HuH-7.5 (cell line): ENCODE data around the gene RCE1.
"Not testable (repeated sequence)": the region's sequence is repeated elsewhere in the genome, so short reads cannot be mapped to it uniquely, and the experiment has no call there.

Source experiments
- DNase-seq: peaks from one replicate; pipeline ENCODE4 v3.0.0; 2011; ENCODE audit warnings: low spot score

The RCE1 gene

GRCh38 chr11:66842896-66843775, at the start of gene RCE1:
RCE1 (plus strand) TSS chr11:66843441; CDS start chr11:66843456, 15 bp downstream.
- DNase-seq, result peak; percentile 100

GRCh38 chr11:66799815-66800214, 43.4 kb upstream of the RCE1 start:
- DNase-seq, result not testable (repeated sequence)

GRCh38 chr11:66800720-66801428, 42.4 kb upstream of the RCE1 start:
- no peak for DNase-seq

GRCh38 chr11:66809592-66809991, 33.6 kb upstream of the RCE1 start:
- no peak for DNase-seq

GRCh38 chr11:66810576-66811185, 32.6 kb upstream of the RCE1 start:
- DNase-seq, result no peak

GRCh38 chr11:66814678-66815077, 28.6 kb upstream of the RCE1 start:
- no peak for DNase-seq

- DNase-seq, result no peak
Observed at GRCh38 chr11:66815646-66816045, 27.6 kb upstream of the RCE1 start.

DNA sequence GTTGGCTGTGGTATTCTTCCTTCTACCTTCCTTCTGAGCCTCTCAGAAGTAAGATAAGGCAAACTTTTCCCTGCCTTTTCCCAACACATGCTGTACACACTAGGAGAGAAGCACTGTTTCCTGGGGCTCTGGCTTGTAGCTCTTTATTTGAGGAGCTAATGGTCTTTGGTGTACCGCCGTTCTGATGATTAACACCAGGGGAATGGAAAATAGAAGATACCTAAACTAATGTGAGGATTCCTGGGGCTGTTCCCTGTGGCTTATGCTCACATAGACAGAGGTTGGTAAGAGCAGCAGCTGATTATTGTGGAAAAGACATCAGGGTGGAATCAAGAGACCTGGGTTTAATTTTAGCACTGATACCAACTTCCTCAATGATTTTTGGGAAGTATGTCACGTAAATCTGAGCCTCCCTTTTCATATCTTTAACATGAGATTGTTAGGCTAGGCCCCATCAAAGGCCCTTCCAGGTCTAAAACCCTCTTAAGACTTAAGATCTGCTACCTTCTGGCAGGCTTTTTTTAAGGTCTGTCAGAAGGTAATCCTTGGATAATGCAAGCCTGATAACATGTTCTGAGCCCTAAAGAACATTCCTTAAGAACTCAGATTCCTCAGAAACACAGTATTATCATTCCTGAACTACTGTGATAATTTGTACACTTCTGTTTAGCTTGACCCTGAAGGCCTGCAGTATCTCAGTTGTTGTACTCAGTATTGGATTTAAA, 24.8 kb upstream of the RCE1 start:
- DNase-seq, result no peak

GRCh38 chr11:66820381-66820780, 22.9 kb upstream of the RCE1 start:
- no peak for DNase-seq

DNA sequence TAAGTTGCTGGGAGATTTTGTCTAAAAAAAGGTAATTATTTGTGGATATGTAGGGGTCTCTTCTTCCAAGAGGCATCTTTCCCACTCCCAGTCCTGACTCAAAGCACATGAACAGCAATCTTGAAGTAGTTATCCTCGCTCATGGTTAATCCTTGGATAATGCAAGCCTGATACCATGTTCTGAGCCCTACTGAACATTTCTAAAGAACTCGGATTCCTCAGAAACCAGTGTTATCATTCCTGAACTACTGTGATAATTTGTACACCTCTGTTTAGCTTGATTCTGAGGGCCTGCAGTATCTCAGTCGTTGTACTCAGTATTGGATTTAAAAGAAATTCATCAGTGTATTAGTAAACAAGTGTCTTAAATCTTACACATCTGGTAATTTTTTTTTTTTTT, 22.3 kb upstream of the RCE1 start:
- no peak for DNase-seq

GRCh38 chr11:66823700-66824099, 19.5 kb upstream of the RCE1 start:
- no peak for DNase-seq

DNA sequence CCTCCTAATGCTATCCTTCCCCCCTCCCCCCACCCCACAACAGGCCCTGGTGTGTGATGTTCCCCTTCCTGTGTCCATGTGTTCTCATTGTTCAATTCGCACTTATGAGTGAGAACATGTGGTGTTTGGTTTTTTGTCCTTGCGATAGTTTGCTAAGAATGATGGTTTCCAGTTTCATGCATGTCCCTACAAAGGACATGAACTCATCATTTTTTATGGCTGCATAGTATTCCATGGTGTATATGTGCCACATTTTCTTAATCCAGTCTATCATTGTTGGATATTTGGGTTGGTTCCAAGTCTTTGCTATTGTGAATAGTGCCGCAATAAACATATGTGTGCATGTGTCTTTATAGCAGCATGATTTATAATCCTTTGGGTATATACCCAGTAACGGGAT, 18.7 kb upstream of the RCE1 start:
- not testable (repeated sequence) for DNase-seq

DNA sequence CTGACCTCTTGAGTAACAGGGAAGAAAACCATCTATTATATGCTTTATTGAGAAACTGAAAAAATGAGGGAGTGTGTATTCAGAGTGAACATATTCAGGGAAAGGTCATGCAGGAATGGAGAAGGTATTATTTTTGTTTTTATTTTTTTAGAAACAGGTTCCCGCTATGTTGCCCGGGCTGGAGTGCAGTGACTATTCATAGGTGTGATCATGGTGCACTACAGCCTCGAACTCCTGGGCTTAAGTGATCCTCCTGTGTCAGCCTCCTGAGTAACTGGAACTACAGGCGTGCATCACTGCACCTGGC, 8.7 kb upstream of the RCE1 start:
- DNase-seq, result no peak

DNA sequence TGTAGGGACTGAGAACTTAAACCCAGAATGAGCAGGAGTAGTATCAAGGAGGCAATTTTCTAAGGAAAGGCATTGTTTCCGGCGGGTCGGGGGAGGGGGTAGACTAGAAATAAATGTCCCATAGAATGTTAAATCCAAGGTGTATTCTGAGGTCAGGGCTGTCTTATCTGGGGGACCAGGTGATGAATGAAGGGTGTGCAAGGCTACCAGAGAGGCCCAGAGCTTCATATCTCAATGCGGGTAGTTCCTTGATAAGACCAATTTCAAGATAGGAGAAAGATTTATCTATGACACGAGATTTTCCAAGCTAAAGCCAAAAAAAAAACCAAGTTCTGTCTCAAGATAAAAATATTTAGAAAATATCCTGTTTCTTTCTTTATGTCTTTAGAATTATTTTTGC, 8.3 kb upstream of the RCE1 start:
- DNase-seq, result no peak

DNA sequence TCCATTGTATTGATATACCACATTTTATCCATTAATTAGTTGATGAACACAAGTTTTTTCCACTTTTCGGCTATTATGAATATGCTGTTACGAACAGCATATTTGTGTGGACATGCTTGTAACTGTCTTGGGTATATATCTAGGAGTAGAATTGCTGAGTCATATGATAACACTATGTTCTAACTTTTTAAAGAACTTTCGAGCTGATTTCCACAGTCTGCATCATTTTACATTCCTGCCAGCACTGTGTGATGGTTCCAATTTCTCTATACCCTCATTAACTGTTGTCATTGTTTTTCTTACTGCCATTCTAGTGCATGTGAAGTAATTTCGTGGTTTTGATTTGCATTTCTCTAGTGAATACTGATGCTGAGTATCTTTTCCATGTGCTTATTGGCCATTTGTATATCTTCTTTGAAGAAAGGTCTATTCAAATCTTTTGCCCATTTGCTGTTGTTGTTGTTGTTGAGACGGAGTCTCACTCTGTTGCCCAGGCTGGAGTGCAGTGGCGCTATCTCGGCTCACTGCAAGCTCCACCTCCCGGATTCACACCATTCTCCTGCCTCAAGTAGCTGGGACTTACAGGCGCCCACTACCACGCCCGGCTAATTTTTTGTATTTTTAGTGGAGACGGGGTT, 7.4 kb upstream of the RCE1 start:
- DNase-seq, result no peak

DNA sequence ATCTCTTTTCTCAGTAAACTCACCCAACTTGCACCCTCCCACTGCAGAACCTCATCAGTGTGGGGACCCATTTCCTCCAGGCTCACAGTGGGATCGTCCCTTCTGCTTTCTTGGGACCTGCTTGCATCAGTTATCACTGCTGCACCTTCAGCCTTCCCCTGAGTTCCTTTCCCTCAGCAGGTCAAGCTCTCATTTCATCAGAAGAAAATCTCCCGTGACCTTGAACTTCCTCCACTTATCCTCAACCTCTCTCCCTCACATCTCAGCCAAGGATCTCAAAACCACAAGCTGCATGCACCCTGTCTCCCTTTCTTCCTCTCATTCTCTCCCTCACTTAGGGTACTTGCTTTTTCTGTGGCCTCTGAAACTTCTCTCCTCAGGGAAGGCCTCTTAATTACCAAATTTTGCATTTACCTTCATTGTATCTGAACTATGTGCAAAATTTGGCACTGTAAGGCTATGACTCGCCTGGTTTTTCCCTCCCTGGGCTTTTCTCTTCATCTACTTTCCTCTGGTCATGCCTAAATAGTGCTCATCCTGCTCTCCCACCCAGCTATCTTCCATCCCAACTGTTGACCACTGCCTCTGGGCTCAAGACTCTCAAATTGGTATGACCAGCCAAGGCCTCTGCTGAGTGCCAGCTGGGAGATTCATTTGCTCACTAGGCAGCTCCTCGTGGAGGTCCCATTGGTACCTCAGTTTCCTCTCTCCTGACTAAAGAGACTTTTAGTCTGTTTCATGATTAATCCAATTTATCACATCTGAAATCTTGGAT, 2.7 kb upstream of the RCE1 start:
- no peak for DNase-seq

DNA sequence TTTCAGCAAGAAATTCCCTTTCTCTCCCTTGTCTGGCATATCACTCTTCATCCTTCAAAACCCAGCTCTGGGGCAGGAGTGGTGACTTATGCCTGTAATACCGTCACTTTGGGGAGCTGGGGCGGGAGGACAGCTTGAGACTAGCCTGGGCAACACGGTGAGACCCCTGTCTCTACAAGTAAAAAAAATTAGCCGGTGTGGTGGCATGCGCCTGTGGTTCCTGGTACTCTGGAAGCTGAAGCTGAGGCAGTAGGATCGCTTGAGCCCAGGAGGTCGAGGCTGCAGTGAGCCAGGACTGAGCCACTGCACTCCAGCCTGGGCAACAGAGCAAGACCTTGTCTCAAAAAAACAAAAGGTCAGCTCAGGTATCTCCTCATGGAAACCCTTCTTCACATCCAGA, 1.4 kb upstream of the RCE1 start:
- no peak for DNase-seq

DNA sequence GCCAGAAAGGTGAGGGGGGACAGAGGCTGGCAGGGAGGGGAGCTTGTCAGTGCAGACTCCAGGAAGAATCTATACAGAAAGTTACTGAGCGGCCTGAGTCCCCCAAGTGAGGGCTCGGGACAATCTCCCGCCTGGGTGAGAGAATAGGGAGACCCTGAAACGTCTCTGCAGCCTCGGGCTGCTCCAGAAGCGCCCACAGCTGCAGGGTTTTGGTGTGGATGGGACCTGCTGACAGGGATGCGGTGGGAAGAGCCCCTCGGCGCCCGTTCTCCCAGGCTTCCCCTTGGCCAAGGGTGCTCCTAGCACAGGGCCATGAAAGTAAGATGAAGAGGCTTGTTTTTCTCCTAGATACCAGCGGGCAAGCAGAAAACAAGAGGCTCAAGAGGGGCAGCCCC, 743 bp upstream of the RCE1 start:
- peak; percentile 95 for DNase-seq

DNA sequence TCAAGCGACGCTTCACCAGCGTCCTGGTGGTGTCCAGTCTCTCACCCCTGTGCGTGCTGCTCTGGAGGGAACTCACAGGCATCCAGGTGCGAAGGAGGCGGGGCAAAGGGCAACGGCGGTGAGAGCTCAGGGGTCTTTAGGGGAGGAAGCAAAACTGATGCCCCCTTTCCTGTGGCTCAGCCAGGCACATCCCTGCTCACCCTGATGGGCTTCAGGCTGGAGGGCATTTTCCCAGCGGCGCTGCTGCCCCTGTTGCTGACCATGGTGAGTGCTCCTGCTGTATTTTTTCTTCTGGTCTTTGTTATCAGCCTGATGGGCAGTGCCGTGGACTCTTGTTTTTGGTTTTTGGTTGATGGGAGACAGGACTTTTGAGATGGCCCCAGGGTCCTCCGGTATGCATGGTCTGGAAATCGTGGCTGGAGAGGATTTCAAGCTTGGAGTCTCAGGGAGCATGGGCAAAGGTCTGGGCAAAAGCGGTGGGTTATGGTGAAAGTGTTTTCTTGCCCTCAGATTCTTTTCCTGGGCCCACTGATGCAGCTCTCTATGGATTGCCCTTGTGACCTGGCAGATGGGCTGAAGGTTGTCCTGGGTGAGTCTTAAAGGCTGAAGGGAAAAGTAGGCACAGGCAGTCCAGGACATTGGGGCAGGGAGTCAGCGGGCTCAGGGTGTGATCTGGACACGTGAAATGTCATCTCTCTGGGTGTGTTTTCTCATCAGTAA, 695 bp downstream of the RCE1 start:
- DNase-seq, result peak; percentile 99

DNA sequence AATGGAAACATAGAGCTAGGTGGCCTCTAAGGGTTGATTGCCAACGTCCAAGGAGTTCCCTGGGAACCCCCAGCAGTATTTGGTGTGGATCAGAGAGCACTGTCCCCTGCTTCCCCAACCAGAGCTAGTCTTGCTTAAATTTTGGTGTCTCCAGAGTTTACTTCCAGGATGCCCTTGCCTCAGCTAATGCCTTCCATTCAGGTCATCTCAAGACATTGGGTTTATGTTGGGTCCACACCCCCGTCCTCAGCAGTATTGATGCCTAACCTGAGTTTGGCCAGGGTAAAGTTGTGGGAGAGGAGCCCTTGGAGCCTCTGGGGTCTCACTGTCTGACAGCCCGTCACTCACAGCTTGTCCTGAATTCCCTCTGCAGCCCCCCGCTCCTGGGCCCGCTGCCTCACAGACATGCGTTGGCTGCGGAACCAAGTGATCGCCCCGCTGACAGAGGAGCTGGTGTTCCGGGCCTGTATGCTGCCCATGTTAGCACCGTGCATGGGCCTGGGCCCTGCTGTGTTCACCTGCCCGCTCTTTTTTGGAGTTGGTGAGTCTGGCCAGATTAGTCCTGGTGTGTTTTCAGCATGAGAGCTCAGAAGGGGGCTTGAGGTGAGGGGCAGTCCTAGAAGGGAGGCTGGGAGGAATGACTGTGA, 1.4 kb downstream of the RCE1 start:
- peak; percentile 61 for DNase-seq
